ENCODE data around the gene ZNF611. TPM values are rescaled to one million over a fixed set of nuclear protein-coding genes. Genes with fewer than 3 reads are reported as not detected.
A peak's percentile ranks its signal among the peaks of the same experiment; 100 is the strongest.

Gene ZNF611
- total and polyA plus RNA-seq, 9 of the 15 experiments (the other 6 are each of a cell fraction or from before 2014, with no cell fraction given): 3.7 to 29.6 (median 12.8) TPM

GRCh38 chr19:52734893-52735661 is at the start of gene ZNF611 (continued):
- TF ChIP-seq, protein P1, sequence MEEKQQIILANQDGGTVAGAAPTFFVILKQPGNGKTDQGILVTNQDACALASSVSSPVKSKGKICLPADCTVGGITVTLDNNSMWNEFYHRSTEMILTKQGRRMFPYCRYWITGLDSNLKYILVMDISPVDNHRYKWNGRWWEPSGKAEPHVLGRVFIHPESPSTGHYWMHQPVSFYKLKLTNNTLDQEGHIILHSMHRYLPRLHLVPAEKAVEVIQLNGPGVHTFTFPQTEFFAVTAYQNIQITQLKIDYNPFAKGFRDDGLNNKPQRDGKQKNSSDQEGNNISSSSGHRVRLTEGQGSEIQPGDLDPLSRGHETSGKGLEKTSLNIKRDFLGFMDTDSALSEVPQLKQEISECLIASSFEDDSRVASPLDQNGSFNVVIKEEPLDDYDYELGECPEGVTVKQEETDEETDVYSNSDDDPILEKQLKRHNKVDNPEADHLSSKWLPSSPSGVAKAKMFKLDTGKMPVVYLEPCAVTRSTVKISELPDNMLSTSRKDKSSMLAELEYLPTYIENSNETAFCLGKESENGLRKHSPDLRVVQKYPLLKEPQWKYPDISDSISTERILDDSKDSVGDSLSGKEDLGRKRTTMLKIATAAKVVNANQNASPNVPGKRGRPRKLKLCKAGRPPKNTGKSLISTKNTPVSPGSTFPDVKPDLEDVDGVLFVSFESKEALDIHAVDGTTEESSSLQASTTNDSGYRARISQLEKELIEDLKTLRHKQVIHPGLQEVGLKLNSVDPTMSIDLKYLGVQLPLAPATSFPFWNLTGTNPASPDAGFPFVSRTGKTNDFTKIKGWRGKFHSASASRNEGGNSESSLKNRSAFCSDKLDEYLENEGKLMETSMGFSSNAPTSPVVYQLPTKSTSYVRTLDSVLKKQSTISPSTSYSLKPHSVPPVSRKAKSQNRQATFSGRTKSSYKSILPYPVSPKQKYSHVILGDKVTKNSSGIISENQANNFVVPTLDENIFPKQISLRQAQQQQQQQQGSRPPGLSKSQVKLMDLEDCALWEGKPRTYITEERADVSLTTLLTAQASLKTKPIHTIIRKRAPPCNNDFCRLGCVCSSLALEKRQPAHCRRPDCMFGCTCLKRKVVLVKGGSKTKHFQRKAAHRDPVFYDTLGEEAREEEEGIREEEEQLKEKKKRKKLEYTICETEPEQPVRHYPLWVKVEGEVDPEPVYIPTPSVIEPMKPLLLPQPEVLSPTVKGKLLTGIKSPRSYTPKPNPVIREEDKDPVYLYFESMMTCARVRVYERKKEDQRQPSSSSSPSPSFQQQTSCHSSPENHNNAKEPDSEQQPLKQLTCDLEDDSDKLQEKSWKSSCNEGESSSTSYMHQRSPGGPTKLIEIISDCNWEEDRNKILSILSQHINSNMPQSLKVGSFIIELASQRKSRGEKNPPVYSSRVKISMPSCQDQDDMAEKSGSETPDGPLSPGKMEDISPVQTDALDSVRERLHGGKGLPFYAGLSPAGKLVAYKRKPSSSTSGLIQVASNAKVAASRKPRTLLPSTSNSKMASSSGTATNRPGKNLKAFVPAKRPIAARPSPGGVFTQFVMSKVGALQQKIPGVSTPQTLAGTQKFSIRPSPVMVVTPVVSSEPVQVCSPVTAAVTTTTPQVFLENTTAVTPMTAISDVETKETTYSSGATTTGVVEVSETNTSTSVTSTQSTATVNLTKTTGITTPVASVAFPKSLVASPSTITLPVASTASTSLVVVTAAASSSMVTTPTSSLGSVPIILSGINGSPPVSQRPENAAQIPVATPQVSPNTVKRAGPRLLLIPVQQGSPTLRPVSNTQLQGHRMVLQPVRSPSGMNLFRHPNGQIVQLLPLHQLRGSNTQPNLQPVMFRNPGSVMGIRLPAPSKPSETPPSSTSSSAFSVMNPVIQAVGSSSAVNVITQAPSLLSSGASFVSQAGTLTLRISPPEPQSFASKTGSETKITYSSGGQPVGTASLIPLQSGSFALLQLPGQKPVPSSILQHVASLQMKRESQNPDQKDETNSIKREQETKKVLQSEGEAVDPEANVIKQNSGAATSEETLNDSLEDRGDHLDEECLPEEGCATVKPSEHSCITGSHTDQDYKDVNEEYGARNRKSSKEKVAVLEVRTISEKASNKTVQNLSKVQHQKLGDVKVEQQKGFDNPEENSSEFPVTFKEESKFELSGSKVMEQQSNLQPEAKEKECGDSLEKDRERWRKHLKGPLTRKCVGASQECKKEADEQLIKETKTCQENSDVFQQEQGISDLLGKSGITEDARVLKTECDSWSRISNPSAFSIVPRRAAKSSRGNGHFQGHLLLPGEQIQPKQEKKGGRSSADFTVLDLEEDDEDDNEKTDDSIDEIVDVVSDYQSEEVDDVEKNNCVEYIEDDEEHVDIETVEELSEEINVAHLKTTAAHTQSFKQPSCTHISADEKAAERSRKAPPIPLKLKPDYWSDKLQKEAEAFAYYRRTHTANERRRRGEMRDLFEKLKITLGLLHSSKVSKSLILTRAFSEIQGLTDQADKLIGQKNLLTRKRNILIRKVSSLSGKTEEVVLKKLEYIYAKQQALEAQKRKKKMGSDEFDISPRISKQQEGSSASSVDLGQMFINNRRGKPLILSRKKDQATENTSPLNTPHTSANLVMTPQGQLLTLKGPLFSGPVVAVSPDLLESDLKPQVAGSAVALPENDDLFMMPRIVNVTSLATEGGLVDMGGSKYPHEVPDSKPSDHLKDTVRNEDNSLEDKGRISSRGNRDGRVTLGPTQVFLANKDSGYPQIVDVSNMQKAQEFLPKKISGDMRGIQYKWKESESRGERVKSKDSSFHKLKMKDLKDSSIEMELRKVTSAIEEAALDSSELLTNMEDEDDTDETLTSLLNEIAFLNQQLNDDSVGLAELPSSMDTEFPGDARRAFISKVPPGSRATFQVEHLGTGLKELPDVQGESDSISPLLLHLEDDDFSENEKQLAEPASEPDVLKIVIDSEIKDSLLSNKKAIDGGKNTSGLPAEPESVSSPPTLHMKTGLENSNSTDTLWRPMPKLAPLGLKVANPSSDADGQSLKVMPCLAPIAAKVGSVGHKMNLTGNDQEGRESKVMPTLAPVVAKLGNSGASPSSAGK (IDR thresholded peaks at IDR 0.05): no peak
- TF ChIP-seq ZNF174 (CRISPR knock-in tag; IDR thresholded peaks at IDR 0.05): no peak
- TF ChIP-seq NRF1 (conservative IDR thresholded peaks at IDR 0.05 in 1 of 2, IDR thresholded peaks at IDR 0.05 in 1 of 2): peak; percentile 91 to 92
- TF ChIP-seq ZNF232 (CRISPR knock-in tag; IDR thresholded peaks at IDR 0.05): no peak
- TF ChIP-seq SP2 (IDR thresholded peaks at IDR 0.05; ENCODE audit: extremely low read depth, low read depth, low read length, poor library complexity, severe bottlenecking): no peak
- no peak for TF ChIP-seq MTA2 (IDR thresholded peaks at IDR 0.05; ENCODE audit: low read depth)
- TF ChIP-seq CSDE1 (IDR thresholded peaks at IDR 0.05): no peak
- no peak for TF ChIP-seq ZNF561 (CRISPR knock-in tag; conservative IDR thresholded peaks at IDR 0.05)
- no peak for TF ChIP-seq ZFP1 (CRISPR knock-in tag; IDR thresholded peaks at IDR 0.05)
- peak; percentile 62 for TF ChIP-seq ASH1L (IDR thresholded peaks at IDR 0.05; ENCODE audit: borderline replicate concordance, low read depth, partially characterized antibody)
- TF ChIP-seq ARID2 (IDR thresholded peaks at IDR 0.05): no peak
- no peak for TF ChIP-seq ZNF785 (CRISPR knock-in tag; IDR thresholded peaks at IDR 0.05)
- no peak for TF ChIP-seq ZKSCAN3 (CRISPR knock-in tag; IDR thresholded peaks at IDR 0.05)
- no peak for TF ChIP-seq BCL6 (CRISPR knock-in tag; IDR thresholded peaks at IDR 0.05)
- TF ChIP-seq EP300 (IDR thresholded peaks at IDR 0.05; ENCODE audit: low read length): no peak
- peak; percentile 52; the same call in 1 of the 2 replicates for TF ChIP-seq CC2D1A (IDR thresholded peaks at IDR 0.05)
- TF ChIP-seq, protein P2, sequence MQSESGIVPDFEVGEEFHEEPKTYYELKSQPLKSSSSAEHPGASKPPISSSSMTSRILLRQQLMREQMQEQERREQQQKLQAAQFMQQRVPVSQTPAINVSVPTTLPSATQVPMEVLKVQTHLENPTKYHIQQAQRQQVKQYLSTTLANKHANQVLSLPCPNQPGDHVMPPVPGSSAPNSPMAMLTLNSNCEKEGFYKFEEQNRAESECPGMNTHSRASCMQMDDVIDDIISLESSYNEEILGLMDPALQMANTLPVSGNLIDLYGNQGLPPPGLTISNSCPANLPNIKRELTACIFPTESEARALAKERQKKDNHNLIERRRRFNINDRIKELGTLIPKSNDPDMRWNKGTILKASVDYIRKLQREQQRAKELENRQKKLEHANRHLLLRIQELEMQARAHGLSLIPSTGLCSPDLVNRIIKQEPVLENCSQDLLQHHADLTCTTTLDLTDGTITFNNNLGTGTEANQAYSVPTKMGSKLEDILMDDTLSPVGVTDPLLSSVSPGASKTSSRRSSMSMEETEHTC (IDR thresholded peaks at IDR 0.05): no peak

Measured in K562 (cell line).